H1 (cell line): ENCODE results near the gene NOTCH2. TPM values are rescaled to one million over a fixed set of nuclear protein-coding genes. Genes with fewer than 3 reads are reported as not detected.

Source experiments
- CTCF ChIA-PET: fragments of 300-600 bp; sonication (Branson Sonifier 250); formaldehyde crosslinking; loops from one replicate; lab custom pipeline; 2021; ENCODE audit not compliant: partially characterized antibody; lab: Charles Lee
- POLR2A ChIA-PET: fragments of 300-600 bp; sonication (Branson Sonifier 250); formaldehyde crosslinking; loops from one replicate; lab custom pipeline; 2021; ENCODE audit warnings: inconsistent platforms; ENCODE audit not compliant: partially characterized antibody; lab: Charles Lee
- DNase-seq, 2 experiments: peaks; one replicate each; pipeline versions ENCODE4 v3.0.0 to v3.0.0-alpha.2; 2010 to 2022; ENCODE audit warnings: low spot score in 2 of 2, low read depth in 1 of 2, mixed read lengths in 1 of 2
- FAIRE-seq: peaks from 2 replicates; lab custom pipeline; 2011; peaks lifted over from hg19 to GRCh38; lab: Jason Lieb, UNC
- H2AFZ ChIP-seq: 2 replicates; pipeline ENCODE4 v1.8.1; 2012; ENCODE audit warnings: low read length, inconsistent platforms
- H2AK5ac ChIP-seq: 2 replicates; pipeline ENCODE4 v1.6.1; 2013; ENCODE audit warnings: low read depth, low read length
- H2BK120ac ChIP-seq: replicated peaks from 2 replicates; pipeline ENCODE3; 2013; ENCODE audit warnings: low read depth, low read length, inconsistent platforms
- H2BK12ac ChIP-seq: 2 replicates; pipeline ENCODE4 v1.6.1; 2013; ENCODE audit warnings: low read depth, low read length
- H2BK15ac ChIP-seq: 2 replicates; pipeline ENCODE4 v1.6.1; 2013; ENCODE audit warnings: low read length
- H2BK20ac ChIP-seq: 2 replicates; pipeline ENCODE4 v1.6.1; 2013; ENCODE audit warnings: low read length
- H2BK5ac ChIP-seq: 2 replicates; pipeline ENCODE4 v1.6.1; 2013; ENCODE audit warnings: low read depth, low read length
- H3K14ac ChIP-seq: 2 replicates; pipeline ENCODE4 v1.6.1; 2013; ENCODE audit warnings: inconsistent platforms; ENCODE audit not compliant: insufficient read length
- H3K18ac ChIP-seq: 2 replicates; pipeline ENCODE4 v1.6.1; 2013; ENCODE audit warnings: low read length; ENCODE audit errors: extremely low read depth
- H3K23ac ChIP-seq: 2 replicates; pipeline ENCODE4 v1.6.1; 2013; ENCODE audit warnings: inconsistent platforms; ENCODE audit not compliant: insufficient read length
- H3K23me2 ChIP-seq: 2 replicates; pipeline ENCODE4 v1.6.1; 2013; ENCODE audit warnings: low read depth, low read length
- H3K27ac ChIP-seq: 2 replicates; pipeline ENCODE4 v1.6.1; 2011; ENCODE audit warnings: low read depth, low read length, inconsistent platforms
- H3K27me3 ChIP-seq, 4 experiments: replicated peaks in 1 of 4; 1 replicate in 1 of 4; 2 replicates in 3 of 4; pipeline versions ENCODE4 v1.6.1 to v1.8.1; 2011 to 2013; ENCODE audit warnings: low read length in 3 of 4, mild to moderate bottlenecking in 3 of 4, inconsistent platforms in 2 of 4, mixed read lengths in 2 of 4, moderate library complexity in 1 of 4; ENCODE audit not compliant: control insufficient read depth in 3 of 4, insufficient read depth in 3 of 4; ENCODE audit errors: extremely low read depth in 1 of 4
- H3K36me3 ChIP-seq, 4 experiments: 2 replicates each; pipeline versions ENCODE4 v1.6.1 to v1.8.1; 2011 to 2013; ENCODE audit warnings: mild to moderate bottlenecking in 4 of 4, low read length in 3 of 4, moderate library complexity in 2 of 4, control low read depth in 1 of 4, inconsistent platforms in 1 of 4; ENCODE audit not compliant: insufficient read depth in 4 of 4, control insufficient read depth in 2 of 4
- H3K4ac ChIP-seq: replicated peaks from 2 replicates; pipeline ENCODE3; 2013; ENCODE audit warnings: low read length, low read depth, mixed read lengths, inconsistent platforms; ENCODE audit not compliant: insufficient read length
- H3K4me1 ChIP-seq, 4 experiments: replicated peaks in 1 of 4; 1 replicate in 1 of 4; 2 replicates in 3 of 4; pipeline versions ENCODE4 v1.6.1 to v1.8.1; 2011 to 2013; ENCODE audit warnings: low read length in 3 of 4, inconsistent platforms in 2 of 4, mixed read lengths in 1 of 4; ENCODE audit not compliant: insufficient read depth in 4 of 4, control insufficient read depth in 3 of 4
- H3K4me2 ChIP-seq, 2 experiments: 2 replicates each; pipeline versions ENCODE4 v1.6.1 to v1.8.1; 2011 to 2013; ENCODE audit warnings: low read depth in 2 of 2, low read length in 2 of 2, control low read depth in 1 of 2, inconsistent platforms in 1 of 2, mild to moderate bottlenecking in 1 of 2; ENCODE audit not compliant: insufficient read depth in 1 of 2
- H3K4me3 ChIP-seq, 4 experiments: fragments of 200-600, 300-600 bp in 1 of 4; sonication (generic), shearing (Covaris generic), sonication (Bioruptor Twin) in 1 of 4; 2 replicates each; pipeline versions ENCODE4 v1.5.1 to v1.8.1; 2011 to 2016; ENCODE audit warnings: low read length in 4 of 4, low read depth in 3 of 4, control low read depth in 2 of 4, inconsistent platforms in 2 of 4, mild to moderate bottlenecking in 2 of 4, mixed read lengths in 1 of 4, moderate library complexity in 1 of 4; ENCODE audit not compliant: insufficient read depth in 2 of 4; ENCODE audit errors: extremely low read depth in 1 of 4
- H3K56ac ChIP-seq: replicated peaks from 2 replicates; pipeline ENCODE3; 2013; ENCODE audit warnings: low read depth, mild to moderate bottlenecking, mixed read lengths, low read length, inconsistent platforms; ENCODE audit not compliant: insufficient read length
- H3K79me1 ChIP-seq: 2 replicates; pipeline ENCODE4 v1.6.1; 2013; ENCODE audit warnings: low read depth, low read length, control low read depth
- H3K79me2 ChIP-seq, 2 experiments: 2 replicates each; pipeline versions ENCODE4 v1.6.1 to v1.8.1; 2012 to 2013; ENCODE audit warnings: low read length in 2 of 2, mild to moderate bottlenecking in 2 of 2, inconsistent platforms in 1 of 2; ENCODE audit not compliant: insufficient read depth in 2 of 2, control insufficient read depth in 1 of 2
- H3K9ac ChIP-seq, 4 experiments: replicated peaks in 1 of 4; 1 replicate in 1 of 4; 2 replicates in 3 of 4; pipeline versions ENCODE4 v1.6.1 to v1.8.1; 2011 to 2013; ENCODE audit warnings: low read depth in 3 of 4, low read length in 3 of 4, control low read depth in 2 of 4, mild to moderate bottlenecking in 2 of 4, moderate library complexity in 2 of 4, inconsistent platforms in 1 of 4; ENCODE audit errors: extremely low read depth in 1 of 4
- H3K9me3 ChIP-seq, 2 experiments: 2 replicates each; pipeline versions ENCODE4 v1.6.1 to v1.8.1; 2012 to 2013; ENCODE audit warnings: mild to moderate bottlenecking in 2 of 2, moderate library complexity in 2 of 2, control low read depth in 1 of 2, inconsistent platforms in 1 of 2, low read depth in 1 of 2, low read length in 1 of 2, mixed read lengths in 1 of 2; ENCODE audit not compliant: insufficient read depth in 2 of 2
- H4K20me1 ChIP-seq, 2 experiments: replicated peaks in 1 of 2; 2 replicates each; pipeline versions ENCODE3 to v1.8.1; 2011 to 2013; ENCODE audit warnings: inconsistent platforms in 2 of 2, low read length in 2 of 2, mild to moderate bottlenecking in 1 of 2; ENCODE audit not compliant: insufficient read depth in 2 of 2, control insufficient read depth in 1 of 2
- H4K5ac ChIP-seq: 2 replicates; pipeline ENCODE4 v1.6.1; 2013; ENCODE audit warnings: low read length, low read depth, mixed read lengths, inconsistent platforms; ENCODE audit not compliant: insufficient read length
- H4K8ac ChIP-seq: 2 replicates; pipeline ENCODE4 v1.8.0; 2013; ENCODE audit warnings: mild to moderate bottlenecking, moderate library complexity, low read length, inconsistent platforms; ENCODE audit not compliant: insufficient read depth; ENCODE audit errors: extremely low read depth
- H4K91ac ChIP-seq: replicated peaks from 2 replicates; pipeline ENCODE3; 2013; ENCODE audit warnings: low read length, mixed read lengths, inconsistent platforms; ENCODE audit not compliant: insufficient read length
- CHD2 ChIP-seq: IDR thresholded peaks from 2 replicates; pipeline ENCODE4 v1.6.1; 2012; ENCODE audit warnings: low read length, improper control_type of control experiment
- GABPA ChIP-seq: IDR thresholded peaks from 2 replicates; pipeline ENCODE4 v1.6.1; 2011; ENCODE audit warnings: mild to moderate bottlenecking, low read length, moderate library complexity, borderline replicate concordance; ENCODE audit not compliant: insufficient read depth
- HDAC2 ChIP-seq, 2 experiments: fragments of 300-600 bp in 1 of 2; sonication (generic) in 1 of 2; IDR thresholded peaks; 2 replicates each; pipeline ENCODE4 v1.6.1; 2011 to 2012; ENCODE audit warnings: low read depth in 2 of 2, low read length in 2 of 2, mild to moderate bottlenecking in 2 of 2, moderate library complexity in 2 of 2, borderline replicate concordance in 1 of 2, inconsistent platforms in 1 of 2
- SIRT6 ChIP-seq: IDR thresholded peaks from one replicate; pipeline ENCODE4 v1.7.1; 2012; ENCODE audit warnings: low read length, inconsistent platforms
- WGBS, 2 experiments: shearing (Covaris generic) in 1 of 2; methylation state at CpG; one replicate each; pipeline versions ENCODE4 v1.1.6 to v1.1.7; 2013 to 2015; ENCODE audit warnings: low lambda C conversion rate in 2 of 2, mixed read lengths in 2 of 2, inconsistent platforms in 1 of 2, low coverage in 1 of 2, missing lambda C conversion rate in 1 of 2; ENCODE audit not compliant: insufficient replicate concordance in 2 of 2, insufficient coverage in 1 of 2, insufficient read length in 1 of 2; ENCODE audit errors: extremely low coverage in 1 of 2, missing lambda C conversion rate in 1 of 2; 5-methylcytosine and 5-hydroxymethylcytosine counted together
- polyA plus RNA-seq, 7 experiments: library from polyadenylated mRNA; depleted of rRNA in 3 of 7; stranded (reverse) in 5 of 7; unstranded in 2 of 7; fragments of >200 nt in 5 of 7; fragments of 200-250 nt in 2 of 7; gene quantifications; 1 replicate in 5 of 7; 2 replicates in 1 of 7; 4 replicates in 1 of 7; pipeline versions ENCODE4 v1.2.1 to v1.2.3, GENCODE V29; 2011 to 2013; ENCODE audit warnings: missing spikeins in 2 of 7, mixed read lengths in 2 of 7
- total RNA-seq: library from RNA; stranded (reverse); fragmentation: NEBNext Ultra II Directional; extraction: Animal tissue kit (Norgen Biotek cat#: 25700); gene quantifications from 2 replicates; pipeline ENCODE4 v1.2.1, GENCODE V29; 2021

Gene NOTCH2
- total and polyA plus RNA-seq, 2 of the 8 experiments (the other 6 are each of a cell fraction or from before 2014, with no cell fraction given) = 17.7 to 63.0 TPM

GRCh38 chr1:119986007-119986497 is 83.4 kb downstream of the NOTCH2 start:
- Histone ChIP-seq H4K5ac (no peak overlapping the region), H3K18ac (no peak overlapping the region), H2AFZ (no peak overlapping the region), H3K56ac (no peak overlapping the region), H3K14ac (no peak overlapping the region), H3K79me1 (no peaks in the 10 kb centered on the region), H3K4me3 (no peak overlapping the region), H2BK12ac (no peak overlapping the region), H3K9ac (no peak overlapping the region), H3K23me2 (no peaks in the 10 kb centered on the region), H4K20me1 (no peaks in the 10 kb centered on the region), H3K36me3 (no peaks in the 10 kb centered on the region; a peak in 2 of 8 replicates), H3K79me2 (no peaks in the 10 kb centered on the region), H2AK5ac (no peak overlapping the region), H4K8ac (no peak overlapping the region), H2BK120ac (no peak overlapping the region), H3K27ac (no peak overlapping the region), H3K9me3 (no peaks in the 10 kb centered on the region), H3K4me2 (no peak overlapping the region), H2BK5ac (no peak overlapping the region), H2BK20ac (no peak overlapping the region), H2BK15ac (no peak overlapping the region), H3K4me1 (peaks cover 0 to 4% (median 0%) of the 10 kb centered on the region in 4 experiments; a peak in 1 of 7 replicates), H4K91ac (no peak overlapping the region), H3K27me3 (no peaks in the 10 kb centered on the region), H3K23ac (no peak overlapping the region), H3K4ac (no peak overlapping the region)
- FAIRE-seq (no peak), DNase-seq (no peak)
- CTCF ChIA-PET = interaction anchor here (3.6 kb wide), 1 partner anchor 18 kb away, joined by 14 read pairs; no protein-coding TSS in a partner anchor
- 96% methylated on average over 3 of the region's 3 CpGs; no CpG with 5 or more reads in 1 of the 2 experiments for WGBS, 2 experiments
- POLR2A ChIA-PET = no interaction called here
- TF ChIP-seq HDAC2 (IDR thresholded peaks at IDR 0.05; ENCODE audit: borderline replicate concordance in 1 of 2, low read depth in 2 of 2, low read length in 2 of 2) (no peak), GABPA (no peak), SIRT6 (no peak), CHD2 (no peak)
